RPMI7951 (cell line): ENCODE results near the gene ZNF511. TPM values are rescaled to one million over a fixed set of nuclear protein-coding genes. Genes with fewer than 3 reads are reported as not detected.

Source experiments
- DNase-seq: peaks from one replicate; pipeline ENCODE4 v3.0.0-alpha.2; 2012; ENCODE audit warnings: low read depth
- total RNA-seq: library from RNA; depleted of rRNA; stranded (reverse); fragments of >200 nt; shearing (Covaris generic); gene quantifications from 2 replicates; pipeline ENCODE4 v1.2.3, GENCODE V29; 2014

The ZNF511 gene
- total RNA-seq, 1 experiment from 2014 or later, result 33.9 TPM

DNA sequence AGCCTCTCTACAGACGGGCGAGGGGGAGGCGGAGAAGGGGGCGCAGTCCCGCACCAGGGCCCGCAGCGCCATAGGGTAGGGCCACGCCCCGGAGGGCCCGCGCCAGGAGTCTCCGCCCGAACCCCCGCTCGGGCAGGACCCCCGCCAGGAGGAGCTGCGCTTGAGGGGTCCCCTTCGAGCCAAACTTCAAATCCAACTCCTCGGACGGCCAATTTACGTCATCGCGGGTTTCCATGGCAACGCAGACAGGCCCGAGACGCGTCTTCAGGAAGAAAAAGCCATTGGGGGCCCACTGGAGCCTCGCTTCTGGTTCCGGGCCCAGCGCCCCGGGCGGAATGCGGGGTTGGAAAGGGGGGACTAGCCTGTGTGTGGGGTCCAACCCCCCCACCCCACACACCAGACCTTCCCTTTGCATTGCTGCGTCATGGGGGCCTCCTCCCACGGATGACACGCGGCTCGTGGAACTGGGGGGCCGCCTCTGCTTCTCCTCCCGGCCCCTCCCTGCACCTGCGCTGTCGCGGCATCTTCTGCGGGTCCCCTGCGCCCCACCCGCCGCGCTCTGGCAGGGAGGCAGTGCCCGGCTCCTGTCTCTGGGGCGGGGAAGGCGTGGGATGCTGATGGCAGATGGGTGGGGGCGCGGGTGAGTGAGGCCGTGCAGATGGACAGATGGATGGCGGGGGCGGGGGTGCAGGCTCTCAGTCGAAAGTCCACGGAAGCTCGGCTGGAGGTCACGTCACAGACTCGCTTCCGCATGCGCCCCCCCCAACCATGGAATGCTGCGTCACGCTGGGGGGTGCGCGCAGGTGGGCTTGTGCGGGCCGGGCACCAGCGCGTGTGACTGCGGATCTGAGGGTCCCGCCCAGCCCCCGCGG, 26.8 kb downstream of the ZNF511 start:
- DNase-seq, result peak; percentile 44

- DNase-seq, result no peak
These were observed 27.4 kb downstream of the ZNF511 start for GRCh38 chr10:133336118-133336576.

DNA sequence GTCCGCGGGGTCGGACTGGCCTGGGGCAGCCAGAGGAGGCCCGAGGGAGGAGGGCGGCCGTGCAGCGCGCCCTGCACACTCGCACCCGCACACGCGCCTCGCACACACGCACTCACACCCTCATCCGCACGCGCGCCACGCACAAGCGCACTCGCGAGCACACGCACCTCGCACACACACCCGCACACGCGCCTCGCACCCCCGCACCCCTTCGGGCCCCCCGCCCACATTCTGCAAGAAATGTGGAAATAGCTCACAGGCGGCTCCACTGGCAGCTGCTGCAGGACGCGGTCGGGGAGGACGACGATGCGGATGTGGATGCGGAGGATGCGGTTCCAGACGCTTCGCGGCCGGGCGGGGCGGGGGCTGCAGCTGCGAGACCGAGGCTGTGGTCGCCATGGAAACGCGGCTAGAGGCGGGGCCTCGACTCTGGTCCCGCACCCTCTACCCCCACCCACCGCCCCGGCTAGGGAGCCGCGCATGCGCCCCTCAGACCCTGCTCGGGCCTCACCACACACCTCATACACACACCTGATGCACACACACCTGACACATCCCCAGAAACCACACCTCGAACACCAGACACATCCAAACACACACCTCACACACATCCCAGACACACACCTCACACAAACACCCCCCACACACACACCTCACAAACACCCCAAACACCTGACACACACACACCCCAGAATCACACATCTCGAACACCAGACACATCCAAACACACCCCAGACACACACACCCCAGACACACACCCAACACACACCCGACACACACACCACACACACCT, 28.1 kb downstream of the ZNF511 start, which contains the start of gene CALY:
CALY (minus strand) TSS at position 320 of the 793 bp plus-strand sequence. CDS start 7,907 bp downstream, outside the sequence.
- DNase-seq, result no peak

- no peak for DNase-seq
These were observed 28.6 kb downstream of the ZNF511 start for GRCh38 chr10:133337370-133337725.

- no peak for DNase-seq
These were observed 29.7 kb downstream of the ZNF511 start for GRCh38 chr10:133338080-133339071.

DNA sequence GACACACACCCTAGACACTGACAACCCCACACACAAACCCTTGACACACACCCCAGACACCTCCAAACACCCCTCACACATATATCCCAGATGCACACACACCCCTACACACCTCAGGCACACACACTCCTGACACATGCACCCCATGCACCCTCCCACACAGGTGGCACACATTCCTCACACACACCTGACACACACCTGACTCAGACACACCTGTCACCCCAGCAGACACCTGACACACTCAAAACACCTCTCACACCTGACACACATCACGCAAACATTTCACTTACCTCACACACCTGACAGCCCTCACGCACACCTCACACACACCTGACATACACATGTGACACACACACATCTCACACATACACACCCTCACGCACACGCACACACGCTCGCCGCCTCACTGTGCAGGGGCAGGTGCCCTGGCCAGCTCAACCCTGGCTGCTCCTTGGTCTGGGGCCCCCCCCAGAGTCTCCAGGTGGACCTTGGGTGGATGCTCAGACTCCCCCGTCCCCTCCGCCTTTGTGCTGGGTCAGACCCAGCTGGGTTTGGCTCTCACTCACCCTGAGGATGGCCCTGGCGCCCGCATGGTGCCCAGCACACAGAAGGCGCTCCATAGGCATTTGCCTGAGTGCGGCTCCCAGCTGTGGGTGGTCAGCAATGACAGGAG, 31.1 kb downstream of the ZNF511 start:
- DNase-seq, result no peak

DNA sequence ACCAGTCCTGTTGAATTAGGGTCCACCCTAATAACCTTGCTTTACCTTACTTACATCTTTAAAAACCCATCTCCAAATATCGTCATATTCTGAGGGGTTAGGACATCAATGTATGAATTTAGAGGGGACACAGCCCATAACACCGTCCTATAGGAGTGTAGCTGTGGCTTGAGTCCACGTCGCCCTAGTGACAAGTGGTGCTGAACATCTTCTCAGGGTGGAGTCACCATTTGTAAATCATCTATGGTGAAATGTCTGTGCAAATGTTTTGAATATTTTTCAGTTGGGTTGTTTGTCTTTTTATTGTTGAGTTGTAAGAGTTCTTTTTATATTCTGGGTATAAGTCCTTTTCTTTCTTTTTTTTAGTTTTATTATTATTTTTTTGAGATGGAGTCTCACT, 33.3 kb downstream of the ZNF511 start:
- DNase-seq, result no peak

- DNase-seq, result no peak
These were observed 34.2 kb downstream of the ZNF511 start for GRCh38 chr10:133342942-133343341.

GRCh38 chr10:133343558-133343957, 34.8 kb downstream of the ZNF511 start:
- no peak for DNase-seq

DNA sequence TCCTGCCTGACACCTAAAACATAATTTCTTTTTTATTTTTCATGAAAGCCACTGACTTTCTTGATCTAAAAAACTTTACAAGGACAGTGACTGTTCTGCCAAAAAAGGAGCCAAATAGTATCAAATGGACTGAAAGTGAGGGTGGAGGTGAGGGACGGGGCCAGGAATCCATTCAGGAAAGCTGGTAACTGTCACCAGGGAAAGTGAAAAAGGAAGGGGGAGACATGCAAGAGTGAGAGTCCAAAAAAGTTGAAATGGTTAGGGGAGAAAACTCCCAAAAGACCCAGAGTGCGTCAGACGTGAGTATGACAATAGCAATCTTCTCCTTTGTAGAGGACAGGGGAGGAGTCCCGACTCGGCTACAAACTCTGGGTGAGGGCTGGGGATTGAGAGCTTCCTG, 35.5 kb downstream of the ZNF511 start:
- no peak for DNase-seq

- no peak for DNase-seq
These were observed 37.7 kb downstream of the ZNF511 start for GRCh38 chr10:133346413-133346812.

- no peak for DNase-seq
These were observed 39.2 kb downstream of the ZNF511 start for GRCh38 chr10:133347710-133348517.

DNA sequence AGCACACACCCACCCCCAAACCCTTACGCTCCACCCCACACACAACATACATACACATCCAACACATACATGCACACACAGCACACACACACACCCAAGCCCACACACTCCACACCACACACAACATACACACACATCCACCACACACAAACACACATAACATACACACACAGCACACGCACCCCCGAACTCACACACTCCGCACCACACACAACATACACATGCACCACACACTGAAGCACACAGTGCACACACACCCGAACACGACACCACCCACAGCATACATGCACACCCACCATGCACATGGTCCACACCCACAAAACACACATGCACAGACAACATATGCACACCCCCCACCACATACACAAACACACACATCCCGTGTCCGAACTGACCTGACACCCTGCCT, 40.5 kb downstream of the ZNF511 start:
- no peak for DNase-seq

DNA sequence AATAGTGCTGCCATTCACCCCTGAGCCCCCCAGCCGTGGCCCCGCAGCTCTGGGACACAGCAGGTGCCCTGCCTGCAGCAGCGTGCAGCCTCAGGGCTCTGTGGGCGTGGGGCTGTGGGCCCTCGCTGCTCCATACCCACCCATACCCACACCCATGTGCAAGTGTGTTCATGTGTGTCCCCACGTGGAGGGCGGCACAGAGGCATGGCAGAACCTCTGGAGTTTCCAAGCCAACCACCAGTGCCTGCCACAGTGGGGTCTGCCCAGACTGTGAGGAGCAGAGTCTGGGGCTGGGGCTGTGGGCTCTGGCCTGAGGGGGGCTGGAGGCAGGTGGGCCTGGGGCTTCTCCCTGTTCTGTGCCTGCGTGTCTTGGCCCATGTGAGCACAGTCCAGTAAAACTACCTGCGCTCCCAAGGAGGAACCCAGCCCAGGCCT, 40.9 kb downstream of the ZNF511 start:
- no peak for DNase-seq

DNA sequence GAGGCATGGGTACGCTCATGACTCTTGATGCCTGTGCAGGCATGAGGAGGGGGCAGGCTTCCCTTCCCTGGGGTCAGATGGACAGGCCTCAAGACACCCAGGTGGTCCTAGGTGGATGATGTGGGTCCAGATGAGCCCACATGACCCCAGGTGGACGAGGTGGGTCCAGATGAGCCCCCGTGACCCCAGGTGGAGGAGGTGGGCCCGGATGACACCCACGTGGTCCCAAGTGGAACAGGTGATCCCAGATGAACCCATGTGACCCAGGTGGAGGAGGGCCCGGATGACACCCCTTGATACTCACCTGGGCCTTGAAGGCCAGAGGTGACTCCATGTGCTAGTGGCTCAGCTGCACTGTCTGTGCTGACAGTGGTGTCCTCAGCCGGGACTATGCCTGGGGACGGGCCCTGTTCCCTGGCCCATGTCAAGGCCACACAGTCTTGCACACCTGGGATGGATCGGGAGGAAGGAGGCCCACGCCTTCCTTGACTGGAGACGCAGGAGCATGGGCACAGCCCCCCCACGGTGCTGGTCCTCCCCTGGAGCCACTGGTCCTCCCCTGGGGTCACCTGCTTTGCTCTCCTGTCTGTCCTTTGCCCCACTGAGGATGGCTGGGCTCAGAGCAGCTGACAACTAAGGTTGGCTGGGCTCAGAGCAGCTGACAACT, 41.7 kb downstream of the ZNF511 start:
- DNase-seq, result no peak

DNA sequence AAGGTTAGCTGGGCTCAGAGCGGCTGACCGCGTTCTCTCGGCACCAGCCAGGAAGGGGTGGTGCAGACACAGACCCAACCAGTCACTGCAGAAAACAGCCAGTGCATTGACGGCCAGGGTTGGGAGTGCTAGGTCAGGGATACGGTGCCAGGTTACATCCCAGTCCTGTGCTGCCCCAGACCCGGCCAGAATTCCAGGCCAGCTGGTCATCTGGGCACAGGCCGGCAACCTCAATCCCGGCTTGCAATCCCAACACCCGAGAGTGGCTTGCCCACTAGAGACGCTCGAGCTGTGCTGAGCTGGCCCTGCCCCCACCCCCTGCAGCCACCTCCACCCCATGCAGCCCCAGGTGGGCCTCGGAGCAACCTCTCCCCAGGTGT, 42.2 kb downstream of the ZNF511 start:
- DNase-seq, result no peak

GRCh38 chr10:133351408-133352318, 42.9 kb downstream of the ZNF511 start:
- DNase-seq, result no peak

DNA sequence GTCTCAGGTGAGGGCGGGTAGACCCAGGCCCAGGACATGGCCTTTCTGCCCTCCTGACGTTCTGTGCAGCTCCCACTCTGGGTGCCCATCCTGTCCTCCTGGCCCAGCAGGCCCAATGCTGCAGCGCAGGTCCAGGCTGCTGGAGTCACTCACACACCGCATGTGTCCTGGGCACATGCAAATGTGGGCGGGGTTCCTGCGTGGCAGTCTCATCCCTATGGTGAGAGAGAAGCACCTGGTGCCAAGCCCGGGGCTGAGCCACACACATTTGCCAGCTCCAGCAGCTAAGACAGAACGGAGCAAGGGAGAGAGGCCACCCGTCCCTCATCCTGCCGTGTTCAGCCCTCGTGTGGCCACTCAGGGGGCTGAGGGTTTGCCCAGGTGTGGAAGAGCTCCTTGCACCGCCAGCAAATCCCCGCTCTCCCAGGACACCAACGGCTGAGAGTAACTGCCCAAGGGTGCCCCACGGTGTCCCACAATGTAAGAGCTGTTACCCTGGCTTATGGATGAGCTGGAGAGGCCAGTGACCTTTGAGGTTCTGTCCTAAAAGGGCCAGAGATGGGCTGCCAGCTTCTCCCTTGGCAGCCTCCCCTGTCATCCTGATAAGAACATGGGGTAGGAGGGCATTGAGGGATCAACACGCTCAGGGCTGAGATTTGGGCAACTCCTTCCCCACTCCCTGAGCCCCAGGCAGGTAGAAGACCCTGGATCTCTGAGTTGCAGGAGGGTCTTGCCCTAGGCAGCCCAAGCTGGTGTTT, 44.7 kb downstream of the ZNF511 start:
- no peak for DNase-seq
